Forelimb muscle (tissue), 1 donor: ENCODE data around the gene RPL22. TPM values are rescaled to one million over a fixed set of nuclear protein-coding genes. Genes with fewer than 3 reads are reported as not detected.

Source experiments
- DNase-seq: peaks from one replicate; pipeline ENCODE4 v3.0.0-alpha.2; 2013; ENCODE audit warnings: low read depth
- polyA plus RNA-seq: library from polyadenylated mRNA; unstranded; fragments of 120-200 nt; gene quantifications from one replicate; pipeline ENCODE4 v1.2.1, GENCODE V29; 2013; ENCODE audit not compliant: insufficient read length

RPL22 gene
- polyA plus RNA-seq, 1 donor: 687 TPM

- DNase-seq: no peak
Measured at GRCh38 chr1:6175411-6175828, 24.0 kb downstream of the RPL22 start.

- no peak for DNase-seq
Measured at GRCh38 chr1:6174621-6175410, 24.6 kb downstream of the RPL22 start.

GRCh38 chr1:6172549-6172948, 26.8 kb downstream of the RPL22 start:
- DNase-seq: no peak

GRCh38 chr1:6171548-6172124, 27.8 kb downstream of the RPL22 start:
- DNase-seq: no peak

DNA sequence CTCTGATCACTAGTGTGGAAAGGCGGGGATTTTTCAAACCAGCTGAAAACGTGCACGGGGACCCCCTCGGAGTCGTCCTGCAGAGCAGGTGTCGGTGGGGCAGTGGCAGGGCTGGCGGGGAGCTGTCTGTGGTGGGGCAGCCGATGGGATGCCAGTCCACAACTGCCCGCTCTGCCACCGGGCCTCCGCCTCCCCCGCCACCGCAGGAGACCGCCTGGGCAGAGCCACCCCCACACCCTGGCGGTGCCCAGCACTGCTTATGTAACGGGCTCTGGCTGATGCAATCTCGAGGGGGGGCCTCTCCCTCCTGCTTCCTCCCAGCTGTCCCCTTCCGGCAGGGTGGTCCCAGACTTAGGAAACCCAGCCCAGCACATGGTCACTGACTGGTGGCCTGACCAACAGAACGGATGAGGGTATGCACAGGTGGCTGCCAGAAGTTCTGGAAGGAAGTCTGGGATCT, 28.6 kb downstream of the RPL22 start:
- no peak for DNase-seq

DNA sequence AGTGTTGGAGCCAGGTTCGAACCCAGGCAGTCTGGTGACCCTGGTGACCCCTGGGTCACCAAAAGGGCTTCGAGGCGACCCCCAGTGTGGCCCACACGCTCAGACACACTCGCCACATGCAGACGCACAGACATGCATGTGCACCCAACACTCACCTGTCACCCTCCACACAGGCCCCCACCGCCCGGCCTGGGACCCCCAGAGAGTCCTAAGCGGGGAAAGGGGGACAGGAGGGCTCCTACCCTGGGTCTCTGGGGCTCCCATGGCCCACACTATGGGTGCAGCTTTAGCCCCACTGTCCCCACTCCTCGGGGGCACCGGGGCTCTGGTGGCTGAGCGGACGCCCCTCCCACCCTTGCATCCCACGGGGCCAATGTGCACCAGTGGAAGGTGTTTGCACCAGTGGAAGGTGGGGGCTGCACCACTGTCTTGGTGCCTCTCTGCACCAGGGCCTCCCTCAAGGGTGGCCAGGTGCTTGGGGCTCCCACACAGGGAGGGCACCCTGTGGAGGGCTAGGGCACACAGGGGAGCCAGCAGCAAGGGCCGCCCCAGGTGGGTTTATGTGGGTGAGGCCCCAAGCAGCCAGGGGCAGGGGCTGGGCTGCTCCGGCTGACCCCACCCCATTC, 29.2 kb downstream of the RPL22 start:
- no peak for DNase-seq

- no peak for DNase-seq
Measured at GRCh38 chr1:6168947-6169586, 30.3 kb downstream of the RPL22 start.

- no peak for DNase-seq
Measured at GRCh38 chr1:6167391-6168303, 31.7 kb downstream of the RPL22 start.

DNA sequence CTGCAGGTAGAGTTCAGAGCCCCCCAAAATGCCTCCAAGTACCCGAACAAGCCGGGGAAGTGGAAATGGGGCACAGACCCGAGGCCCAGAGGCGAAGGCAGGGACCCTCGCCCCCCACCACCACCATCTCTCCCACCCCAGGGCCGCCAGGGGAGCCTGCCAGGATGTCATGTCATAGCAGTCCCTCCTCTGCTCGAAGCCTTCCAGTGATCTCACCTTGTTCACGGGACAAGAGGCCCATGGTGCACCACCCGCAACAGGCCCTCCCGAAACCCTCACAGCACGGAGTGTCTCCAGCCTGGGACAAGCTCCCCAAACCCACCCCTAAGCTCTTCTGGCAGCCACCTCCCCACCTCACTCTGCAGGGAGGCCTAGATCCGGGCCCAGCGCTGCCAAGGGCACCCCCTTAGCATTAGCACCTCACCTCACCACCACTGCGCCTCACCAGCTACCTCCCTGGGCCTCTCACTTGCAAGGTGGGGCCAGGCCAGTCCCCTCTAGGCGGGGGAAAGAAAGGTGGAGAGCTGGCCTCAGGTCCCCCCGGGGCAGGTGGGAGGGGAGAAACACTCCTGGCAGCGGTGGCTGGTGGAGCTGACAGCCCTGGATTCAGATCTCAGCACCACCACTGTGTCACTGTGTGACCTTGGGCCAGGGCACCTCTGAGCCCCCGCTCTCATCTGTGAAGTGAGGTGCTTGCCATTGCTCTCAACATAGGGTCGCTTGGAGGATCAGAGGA, 32.6 kb downstream of the RPL22 start:
- no peak for DNase-seq

- no peak for DNase-seq
Measured at GRCh38 chr1:6166221-6166620, 33.2 kb downstream of the RPL22 start.

- no peak for DNase-seq
Measured at GRCh38 chr1:6165441-6165985, 33.9 kb downstream of the RPL22 start.

GRCh38 chr1:6165027-6165426, 34.4 kb downstream of the RPL22 start:
- DNase-seq: no peak

DNA sequence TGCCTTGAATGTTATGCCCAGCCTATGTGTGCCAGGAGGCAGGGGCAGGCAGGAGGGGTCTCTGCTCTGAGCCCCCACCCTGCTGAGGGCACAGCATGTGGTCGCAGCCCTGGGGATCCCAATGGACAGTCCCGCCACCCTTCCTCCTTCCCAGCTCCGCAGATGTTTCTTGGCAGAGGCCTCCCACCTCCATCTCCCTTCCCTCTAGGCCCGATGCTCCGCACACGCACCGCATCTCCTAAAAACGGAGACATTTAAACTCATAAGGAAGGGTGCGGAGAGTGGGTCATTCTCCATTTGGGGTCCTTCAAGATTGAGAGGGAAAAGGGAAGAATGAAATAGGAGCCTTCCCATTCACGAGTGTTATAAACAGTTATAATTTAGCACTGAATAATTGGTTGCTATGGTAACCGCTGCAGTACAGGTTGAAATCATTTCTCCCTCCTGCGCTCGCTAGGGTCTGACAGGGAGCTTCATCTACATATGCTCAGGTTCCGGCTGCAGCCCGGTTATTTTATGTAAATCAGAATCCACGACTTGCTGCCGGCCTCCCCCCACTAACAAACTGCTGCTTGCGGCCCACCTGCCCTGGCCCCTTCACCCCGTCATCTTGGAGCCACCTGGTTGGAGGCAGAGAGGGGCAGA, 35.3 kb downstream of the RPL22 start:
- no peak for DNase-seq

- no peak for DNase-seq
Measured at GRCh38 chr1:6163191-6163972, 36.0 kb downstream of the RPL22 start.

DNA sequence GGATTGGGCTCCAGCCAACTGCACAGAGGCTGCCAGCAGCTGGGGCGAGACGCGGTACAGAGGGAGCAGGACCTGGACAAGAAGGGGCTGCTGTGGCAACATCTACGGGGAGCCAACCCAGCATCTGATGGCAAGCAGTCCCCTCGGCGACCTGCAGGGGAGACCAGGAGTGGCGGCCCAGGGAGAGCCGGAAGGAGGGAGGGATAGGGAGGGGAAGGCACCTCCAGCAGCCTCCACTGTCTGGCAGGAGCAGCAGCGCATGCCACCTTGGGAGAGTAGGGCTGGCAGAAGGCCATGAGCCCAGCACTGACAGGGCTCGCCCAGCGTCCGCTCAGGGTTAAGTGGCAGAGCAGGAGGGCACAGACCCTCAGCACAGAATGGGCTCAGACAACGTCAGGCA, 36.6 kb downstream of the RPL22 start:
- no peak for DNase-seq

DNA sequence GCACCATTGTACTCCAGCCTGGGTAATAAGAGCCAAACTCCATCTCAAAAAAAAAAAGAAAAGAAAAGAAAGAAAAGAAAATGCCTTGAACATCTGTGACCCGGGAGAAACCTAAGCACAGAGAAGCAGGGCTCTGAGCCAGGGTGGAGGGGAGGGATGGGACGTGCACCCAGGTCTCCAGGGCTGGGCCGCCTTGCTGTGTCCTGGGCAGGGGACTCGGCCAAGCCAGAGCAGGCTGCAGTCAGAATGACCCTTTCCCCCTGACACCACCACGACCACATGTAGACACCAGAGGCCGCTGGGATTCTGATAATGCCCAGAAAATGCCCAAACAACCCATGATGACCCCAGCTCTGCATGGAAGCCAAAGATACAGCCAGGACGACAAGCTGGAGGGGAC, 37.1 kb downstream of the RPL22 start:
- DNase-seq: no peak

DNA sequence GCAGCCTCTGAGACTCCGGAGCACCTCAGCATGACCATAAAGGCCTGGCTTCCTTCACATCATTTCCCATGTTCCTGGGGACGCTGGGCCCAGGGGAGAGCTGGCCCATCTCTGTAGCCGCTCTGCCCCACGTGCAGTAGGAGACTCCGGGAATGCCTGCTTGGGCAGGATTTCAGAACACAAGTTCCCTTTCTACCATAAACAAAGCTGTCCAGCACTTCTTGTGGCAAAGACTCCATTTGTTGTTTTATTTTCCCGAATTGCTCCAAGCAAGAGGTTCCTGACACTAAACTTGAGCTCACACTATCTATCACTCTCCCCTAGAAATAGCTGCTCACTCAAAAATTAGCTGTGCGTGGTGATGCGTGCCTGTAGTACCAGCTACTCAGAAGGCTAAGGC, 41.2 kb downstream of the RPL22 start:
- DNase-seq: no peak

DNA sequence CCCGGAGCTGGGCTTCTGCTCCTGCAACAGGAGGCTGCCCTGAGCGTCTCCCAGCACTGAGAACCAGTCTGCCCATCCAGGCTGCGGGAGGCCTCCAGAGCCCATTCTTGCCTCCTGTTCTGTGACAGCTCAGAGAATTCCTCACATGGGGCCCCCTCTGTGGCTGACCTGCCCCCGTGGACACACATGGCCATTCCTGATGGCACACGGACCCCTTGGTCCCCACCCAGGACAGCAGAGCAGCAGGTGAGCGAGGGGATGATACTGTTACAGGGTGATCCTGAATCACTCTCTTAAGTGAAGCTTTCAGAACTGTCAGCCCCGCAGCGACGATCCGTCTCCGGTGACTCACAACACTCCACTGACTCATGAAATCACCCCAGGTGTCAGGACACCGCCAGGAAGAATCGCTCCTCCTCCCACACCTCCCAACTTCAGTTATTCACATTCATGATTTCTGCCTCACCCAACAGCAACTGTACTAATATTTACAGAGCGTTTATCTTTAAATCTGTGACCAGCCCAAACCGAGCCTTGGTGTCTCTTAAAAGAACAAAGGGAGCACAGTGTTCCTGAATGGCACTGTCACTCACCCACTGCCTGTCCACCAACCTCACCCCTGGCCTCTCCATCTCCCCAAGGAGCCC, 41.7 kb downstream of the RPL22 start:
- DNase-seq: no peak

GRCh38 chr1:6157132-6157527, 42.3 kb downstream of the RPL22 start:
- DNase-seq: no peak
